ENCODE measurements around the gene CSF2.

DNA sequence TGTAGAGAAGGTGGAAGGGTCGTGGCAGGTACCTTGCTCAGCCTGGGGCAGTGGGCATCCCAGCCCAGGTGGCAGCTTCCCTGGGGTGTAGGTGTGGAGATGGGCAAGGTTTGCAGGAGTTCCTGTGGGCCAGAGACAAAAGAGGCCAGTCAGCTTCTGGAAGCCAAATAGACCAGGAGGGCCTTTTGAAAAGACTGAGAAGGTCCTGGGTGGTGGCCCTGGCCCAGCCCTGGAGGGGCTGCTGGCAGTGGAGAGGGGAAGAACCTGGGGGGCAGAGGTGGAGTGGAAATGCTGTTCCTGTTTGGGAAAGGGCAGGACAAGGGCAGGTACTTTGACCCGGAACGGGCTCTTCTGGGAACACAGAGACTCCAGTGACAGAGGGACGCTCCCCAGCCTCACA is 20.1 kb upstream of the CSF2 start:
- TF ChIP-seq, protein P1, sequence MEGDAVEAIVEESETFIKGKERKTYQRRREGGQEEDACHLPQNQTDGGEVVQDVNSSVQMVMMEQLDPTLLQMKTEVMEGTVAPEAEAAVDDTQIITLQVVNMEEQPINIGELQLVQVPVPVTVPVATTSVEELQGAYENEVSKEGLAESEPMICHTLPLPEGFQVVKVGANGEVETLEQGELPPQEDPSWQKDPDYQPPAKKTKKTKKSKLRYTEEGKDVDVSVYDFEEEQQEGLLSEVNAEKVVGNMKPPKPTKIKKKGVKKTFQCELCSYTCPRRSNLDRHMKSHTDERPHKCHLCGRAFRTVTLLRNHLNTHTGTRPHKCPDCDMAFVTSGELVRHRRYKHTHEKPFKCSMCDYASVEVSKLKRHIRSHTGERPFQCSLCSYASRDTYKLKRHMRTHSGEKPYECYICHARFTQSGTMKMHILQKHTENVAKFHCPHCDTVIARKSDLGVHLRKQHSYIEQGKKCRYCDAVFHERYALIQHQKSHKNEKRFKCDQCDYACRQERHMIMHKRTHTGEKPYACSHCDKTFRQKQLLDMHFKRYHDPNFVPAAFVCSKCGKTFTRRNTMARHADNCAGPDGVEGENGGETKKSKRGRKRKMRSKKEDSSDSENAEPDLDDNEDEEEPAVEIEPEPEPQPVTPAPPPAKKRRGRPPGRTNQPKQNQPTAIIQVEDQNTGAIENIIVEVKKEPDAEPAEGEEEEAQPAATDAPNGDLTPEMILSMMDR (conservative IDR thresholded peaks at IDR 0.05), result no peak
- TF ChIP-seq EZH2 (IDR thresholded peaks at IDR 0.05; ENCODE audit: low read depth), result no peak

All from PC-9 (cell line).